Left lung (tissue), 10 donors: ENCODE measurements around the gene DLGAP4. TPM values are rescaled to one million over a fixed set of nuclear protein-coding genes. Genes with fewer than 3 reads are reported as not detected.
A peak's percentile ranks its signal among the peaks of the same experiment; 100 is the strongest.

Experiments
- ATAC-seq: fragments of 200-7000 bp; cut with Tn5 transposase; one replicate; pipeline ENCODE4 v1.9.1; 2020; ENCODE audit warnings: moderate library complexity
- DNase-seq, 4 donors: peaks; one replicate each; pipeline ENCODE4 v3.0.0-alpha.2; 2013 to 2020
- H3K27ac ChIP-seq, 2 donors: fragments of 200-600 bp; sonication (generic) in 1 of 2; one replicate each; pipeline versions ENCODE4 v1.5.0 to v1.8.0; 2020 to 2021
- H3K27me3 ChIP-seq, 2 donors: fragments of 200-600 bp; sonication (generic) in 1 of 2; one replicate each; pipeline versions ENCODE4 v1.5.0 to v1.8.0; 2020 to 2021
- H3K36me3 ChIP-seq, 2 donors: fragments of 200-600 bp; sonication (generic) in 1 of 2; one replicate each; pipeline versions ENCODE4 v1.5.0 to v1.8.0; 2020 to 2021
- H3K4me1 ChIP-seq, 2 donors: fragments of 200-600 bp; one replicate each; pipeline ENCODE4 v1.8.0; 2021
- H3K4me3 ChIP-seq, 2 donors: fragments of 200-600 bp; sonication (generic) in 1 of 2; one replicate each; pipeline versions ENCODE4 v1.5.0 to v1.8.0; 2020 to 2021; ENCODE audit warnings: mild to moderate bottlenecking in 1 of 2
- H3K9me3 ChIP-seq, 2 donors: fragments of 200-600 bp; sonication (generic) in 1 of 2; one replicate each; pipeline versions ENCODE4 v1.5.0 to v1.8.0; 2020 to 2021
- intact Hi-C, 2 donors: fragments of 100-400 bp; cut with DNase I; formaldehyde crosslinking; loops; one replicate each; pipeline versions ENCODE4 v1.11.2 to v1.14.2; 2022
- polyA plus RNA-seq, 6 donors: library from polyadenylated mRNA; unstranded; fragments of 120-200 nt; gene quantifications; one replicate each; pipeline ENCODE4 v1.2.1, GENCODE V29; 2013; ENCODE audit not compliant: insufficient read length in 6 of 6
- total RNA-seq, 2 donors: library from RNA; stranded (reverse); fragmentation: NEBNext Ultra II Directional; extraction: Animal tissue kit (Norgen Biotek cat#: 25700); gene quantifications; one replicate each; pipeline ENCODE4 v1.2.1, GENCODE V29; 2021
- TF ChIP-seq, protein P1 (sequence below), 2 donors: fragments of 200-600 bp; sonication (generic) in 1 of 2; IDR thresholded peaks; one replicate each; pipeline versions ENCODE4 v1.5.0 to v1.8.0; 2021; ENCODE audit warnings: antibody characterized with exemption in 2 of 2
- donor health status: DM: no; HTN: yes; CAD: no.
- donor health status: DM: no; HTN: no; CAD: no.

DLGAP4 gene
- total and polyA plus RNA-seq, 8 donors = 53.5 to 84.3 (median 72.1) TPM

DNA sequence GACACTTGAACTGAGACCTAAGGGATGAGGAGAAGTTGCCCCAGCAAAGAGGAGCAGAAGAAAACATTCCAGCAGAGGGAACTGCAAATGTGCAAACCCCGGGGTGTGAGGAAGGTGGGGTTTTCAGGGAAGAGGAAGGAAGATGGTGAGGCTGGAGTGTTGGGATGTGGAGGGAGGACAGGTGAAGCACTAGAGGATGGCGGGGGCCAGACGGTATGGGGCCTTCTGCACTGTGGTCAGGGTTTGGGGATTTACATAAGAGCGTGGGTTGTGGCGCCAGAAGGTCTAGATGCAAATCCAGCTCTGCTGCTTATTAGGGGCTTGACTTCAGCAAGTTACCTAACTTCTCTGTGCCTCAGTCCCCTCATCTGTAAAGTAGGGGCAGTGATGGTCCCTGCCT lies 16.0 kb downstream of the DLGAP4 start:
- DNase-seq (no peak), ATAC-seq (no peak)
- Histone ChIP-seq H3K4me3 (no peak overlapping the region), H3K9me3 (peaks cover 0 to 13% of the 10 kb centered on the region in 2 donors), H3K27ac (no peak overlapping the region), H3K27me3 (peaks cover 0 to 12% of the 10 kb centered on the region in 2 donors), H3K4me1 (no peaks in the 10 kb centered on the region), H3K36me3 (no peaks in the 10 kb centered on the region)
- TF ChIP-seq, protein P1, sequence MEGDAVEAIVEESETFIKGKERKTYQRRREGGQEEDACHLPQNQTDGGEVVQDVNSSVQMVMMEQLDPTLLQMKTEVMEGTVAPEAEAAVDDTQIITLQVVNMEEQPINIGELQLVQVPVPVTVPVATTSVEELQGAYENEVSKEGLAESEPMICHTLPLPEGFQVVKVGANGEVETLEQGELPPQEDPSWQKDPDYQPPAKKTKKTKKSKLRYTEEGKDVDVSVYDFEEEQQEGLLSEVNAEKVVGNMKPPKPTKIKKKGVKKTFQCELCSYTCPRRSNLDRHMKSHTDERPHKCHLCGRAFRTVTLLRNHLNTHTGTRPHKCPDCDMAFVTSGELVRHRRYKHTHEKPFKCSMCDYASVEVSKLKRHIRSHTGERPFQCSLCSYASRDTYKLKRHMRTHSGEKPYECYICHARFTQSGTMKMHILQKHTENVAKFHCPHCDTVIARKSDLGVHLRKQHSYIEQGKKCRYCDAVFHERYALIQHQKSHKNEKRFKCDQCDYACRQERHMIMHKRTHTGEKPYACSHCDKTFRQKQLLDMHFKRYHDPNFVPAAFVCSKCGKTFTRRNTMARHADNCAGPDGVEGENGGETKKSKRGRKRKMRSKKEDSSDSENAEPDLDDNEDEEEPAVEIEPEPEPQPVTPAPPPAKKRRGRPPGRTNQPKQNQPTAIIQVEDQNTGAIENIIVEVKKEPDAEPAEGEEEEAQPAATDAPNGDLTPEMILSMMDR (IDR thresholded peaks at IDR 0.05) = no peak
- intact Hi-C loops = no loop called here

DNA sequence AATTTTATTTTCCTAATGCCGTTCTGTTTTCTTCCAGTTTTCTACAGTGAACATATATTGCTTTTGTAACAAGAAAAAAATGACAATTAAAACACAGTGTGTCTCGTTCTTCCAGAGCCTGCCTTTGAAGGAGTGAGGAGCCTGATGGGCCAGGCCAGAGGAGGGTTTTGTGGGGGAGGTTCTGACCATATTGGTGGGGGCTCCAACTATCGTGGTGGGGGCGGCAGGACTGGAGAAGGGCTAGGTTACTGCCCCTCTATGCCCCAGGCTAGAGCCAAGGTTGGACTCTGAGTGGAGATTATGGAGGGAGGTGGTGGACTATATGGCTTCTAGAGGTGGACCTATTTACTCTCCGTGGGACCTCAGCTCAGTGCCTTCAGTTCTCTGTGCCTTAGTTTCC lies 24.0 kb downstream of the DLGAP4 start:
- H3K27me3 ChIP-seq = peaks cover 0 to 43% of the 10 kb centered on the region in 2 donors
- ATAC-seq (no peak), DNase-seq (peak in 1 of 4 donors; percentile 17)
- TF ChIP-seq, protein P1 (IDR thresholded peaks at IDR 0.05) = no peak
- H3K9me3 ChIP-seq = peaks cover 0 to 12% of the 10 kb centered on the region in 2 donors
- H3K4me1 ChIP-seq = no peaks in the 10 kb centered on the region
- intact Hi-C loops = no loop called here
- no peak overlapping the region for H3K4me3 ChIP-seq
- H3K36me3 ChIP-seq = no peaks in the 10 kb centered on the region
- no peak overlapping the region for H3K27ac ChIP-seq

DNA sequence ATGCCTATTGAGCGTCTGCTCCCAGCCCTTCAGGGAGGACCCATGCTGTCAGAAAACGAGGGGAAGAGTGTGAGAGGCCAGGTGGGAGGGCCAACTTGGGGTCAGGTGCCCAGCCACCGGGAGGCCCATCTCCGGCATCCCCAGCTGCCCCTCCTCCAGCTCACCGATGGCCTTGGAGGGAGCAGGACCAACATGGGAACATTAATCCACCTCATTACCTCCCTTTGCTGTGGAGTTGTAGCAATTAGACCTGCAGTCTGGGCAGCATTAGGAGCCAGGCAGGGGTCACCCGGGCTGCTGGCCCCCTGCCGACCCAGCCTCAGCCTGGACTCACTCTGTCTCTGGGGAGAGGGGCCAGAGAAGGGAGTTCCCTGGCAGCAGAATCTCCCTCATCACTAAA lies 25.1 kb downstream of the DLGAP4 start:
- no peak overlapping the region for H3K27ac ChIP-seq
- H3K4me3 ChIP-seq = no peak overlapping the region
- no peak for ATAC-seq
- TF ChIP-seq, protein P1 (IDR thresholded peaks at IDR 0.05) = no peak
- intact Hi-C loops = no loop called here
- no peaks in the 10 kb centered on the region for H3K36me3 ChIP-seq
- DNase-seq = peak in 1 of 4 donors; percentile 33
- H3K4me1 ChIP-seq = no peaks in the 10 kb centered on the region
- peaks cover 0 to 54% of the 10 kb centered on the region in 2 donors for H3K27me3 ChIP-seq
- H3K9me3 ChIP-seq = peaks cover 0 to 7% of the 10 kb centered on the region in 2 donors

DNA sequence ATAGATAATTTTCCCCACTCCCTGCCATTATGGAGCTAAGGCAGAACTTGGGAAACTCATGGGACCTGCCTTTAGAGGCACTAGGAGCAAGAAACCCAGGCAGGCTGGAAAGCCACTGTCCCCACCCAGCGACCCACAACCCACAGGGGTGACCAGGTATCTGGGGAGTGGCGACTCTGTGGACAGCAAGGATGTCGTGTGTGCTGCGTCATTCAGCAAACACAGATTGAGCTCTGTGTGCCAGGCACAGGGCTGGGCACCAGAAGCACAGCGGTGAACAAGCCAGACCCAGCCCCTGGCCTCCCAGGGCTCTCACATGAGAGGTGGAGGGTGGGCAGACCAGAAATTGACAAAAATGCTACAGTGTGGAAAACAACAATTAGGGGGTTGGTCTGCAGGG lies 27.7 kb downstream of the DLGAP4 start:
- Histone ChIP-seq H3K9me3 (no peaks in the 10 kb centered on the region), H3K4me3 (no peak overlapping the region), H3K36me3 (no peaks in the 10 kb centered on the region), H3K4me1 (no peaks in the 10 kb centered on the region), H3K27me3 (peaks cover 0 to 74% of the 10 kb centered on the region in 2 donors), H3K27ac (no peak overlapping the region)
- TF ChIP-seq, protein P1 (IDR thresholded peaks at IDR 0.05) = no peak
- DNase-seq (peak in 1 of 4 donors; percentile 25), ATAC-seq (no peak)
- intact Hi-C loops = no loop called here

DNA sequence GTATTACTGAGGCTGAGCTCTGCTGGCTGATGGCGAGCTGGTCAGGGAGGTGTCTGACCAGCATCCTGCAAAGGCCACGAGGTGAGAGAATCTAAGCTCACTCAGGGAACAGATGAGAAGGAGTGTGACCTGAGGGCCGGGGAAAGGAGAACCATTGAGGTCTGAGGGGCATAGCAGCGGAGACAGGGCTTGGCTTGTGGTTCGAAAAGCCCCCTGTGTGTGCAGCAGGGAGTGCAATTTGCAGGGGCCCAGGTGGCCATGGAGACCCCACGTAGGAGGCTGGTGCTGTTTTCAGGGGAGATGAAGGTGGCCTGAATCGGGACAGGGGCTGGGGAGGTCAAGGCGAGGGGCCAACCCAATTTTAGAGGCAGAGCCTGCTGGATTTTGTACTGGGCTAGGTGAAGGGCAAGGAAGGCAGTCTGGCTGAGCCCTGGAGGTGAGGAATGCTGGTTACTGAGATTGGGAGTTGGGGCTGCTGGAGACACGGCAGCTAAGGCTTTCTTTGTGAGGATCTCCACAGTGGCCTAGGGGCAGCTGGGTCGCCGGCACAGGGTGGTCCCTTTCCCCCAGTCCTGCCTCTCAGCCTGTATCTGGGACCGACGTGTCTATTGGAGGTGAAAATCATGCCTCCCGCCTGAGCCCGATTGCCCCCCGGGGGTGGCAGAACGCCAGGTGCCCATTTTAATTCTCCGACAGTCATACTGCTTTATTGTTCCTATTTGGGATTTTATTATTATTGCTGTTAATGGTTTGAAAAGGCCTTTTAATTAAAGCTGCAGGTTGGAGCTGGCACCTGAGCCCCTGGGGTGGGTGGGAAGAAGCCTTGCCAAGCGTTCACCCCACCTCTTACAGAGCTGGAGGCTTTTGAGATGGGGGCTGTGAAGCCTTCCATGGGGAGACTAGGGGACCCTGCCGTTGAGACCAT lies 28.4 kb downstream of the DLGAP4 start:
- ATAC-seq (no peak), DNase-seq (peak in 1 of 4 donors; percentile 53)
- no peak overlapping the region for H3K4me3 ChIP-seq
- TF ChIP-seq, protein P1 (IDR thresholded peaks at IDR 0.05) = no peak
- H3K27ac ChIP-seq = no peak overlapping the region
- H3K4me1 ChIP-seq = no peaks in the 10 kb centered on the region
- no peaks in the 10 kb centered on the region for H3K36me3 ChIP-seq
- intact Hi-C loops = no loop called here
- H3K27me3 ChIP-seq = peaks cover 0 to 81% of the 10 kb centered on the region in 2 donors
- H3K9me3 ChIP-seq = no peaks in the 10 kb centered on the region
